H9 (cell line): ENCODE measurements around the gene DLG5. TPM values are rescaled to one million over a fixed set of nuclear protein-coding genes. Genes with fewer than 3 reads are reported as not detected.
A peak's percentile ranks its signal among the peaks of the same experiment; 100 is the strongest.

Source experiments
- DNase-seq: peaks from one replicate; pipeline ENCODE4 v3.0.0-alpha.2; 2017
- H2AFZ ChIP-seq: one replicate; pipeline ENCODE4 v1.6.1; 2013; ENCODE audit warnings: mild to moderate bottlenecking, low read length, control low read depth, moderate library complexity
- H2AK5ac ChIP-seq: 2 replicates; pipeline ENCODE4 v1.6.1; 2013; ENCODE audit warnings: low read length, control low read depth, mixed read lengths; ENCODE audit not compliant: insufficient read length
- H2BK120ac ChIP-seq: one replicate; pipeline ENCODE4 v1.6.1; 2013; ENCODE audit warnings: low read depth, mild to moderate bottlenecking, low read length, control low read depth, inconsistent platforms; ENCODE audit not compliant: poor library complexity, severe bottlenecking
- H2BK12ac ChIP-seq: 2 replicates; pipeline ENCODE4 v1.6.1; 2013; ENCODE audit warnings: low read length, control low read depth, mixed read lengths, low read depth; ENCODE audit not compliant: insufficient read length
- H2BK15ac ChIP-seq: 2 replicates; pipeline ENCODE4 v1.6.1; 2013; ENCODE audit warnings: low read depth, low read length, control low read depth
- H2BK20ac ChIP-seq: one replicate; pipeline ENCODE4 v1.6.1; 2013; ENCODE audit warnings: low read depth, mild to moderate bottlenecking, low read length, control low read depth, inconsistent platforms; ENCODE audit not compliant: poor library complexity, severe bottlenecking
- H2BK5ac ChIP-seq: 2 replicates; pipeline ENCODE4 v1.6.1; 2013; ENCODE audit warnings: low read length, control low read depth, mixed read lengths; ENCODE audit not compliant: insufficient read length
- H3K14ac ChIP-seq: 2 replicates; pipeline ENCODE4 v1.6.1; 2013; ENCODE audit warnings: low read length, control low read depth; ENCODE audit not compliant: insufficient read depth
- H3K18ac ChIP-seq: 2 replicates; pipeline ENCODE4 v1.6.1; 2013; ENCODE audit warnings: low read depth, mild to moderate bottlenecking, mixed read lengths, low read length, control low read depth; ENCODE audit not compliant: insufficient read length
- H3K23ac ChIP-seq: 2 replicates; pipeline ENCODE4 v1.6.1; 2013; ENCODE audit warnings: low read length, control low read depth, mixed read lengths, low read depth; ENCODE audit not compliant: insufficient read length
- H3K23me2 ChIP-seq: 2 replicates; pipeline ENCODE4 v1.6.1; 2013; ENCODE audit warnings: low read depth, mild to moderate bottlenecking, mixed read lengths, low read length, control low read depth; ENCODE audit not compliant: insufficient read length, poor library complexity, severe bottlenecking
- H3K27ac ChIP-seq: 2 replicates; pipeline ENCODE4 v1.5.1; 2013; ENCODE audit warnings: low read length, control low read depth, mixed read lengths, low read depth; ENCODE audit not compliant: insufficient read length
- H3K27me3 ChIP-seq: 2 replicates; pipeline ENCODE4 v1.6.1; 2013; ENCODE audit warnings: low read length, control low read depth, inconsistent platforms; ENCODE audit not compliant: insufficient read depth
- H3K4ac ChIP-seq: 2 replicates; pipeline ENCODE4 v1.6.1; 2013; ENCODE audit warnings: low read depth, mild to moderate bottlenecking, control low read depth, inconsistent platforms, low read length, moderate library complexity
- H3K4me1 ChIP-seq: 2 replicates; pipeline ENCODE4 v1.6.1; 2013; ENCODE audit warnings: low read length, control low read depth, inconsistent platforms; ENCODE audit not compliant: insufficient read depth
- H3K4me2 ChIP-seq: 2 replicates; pipeline ENCODE4 v1.6.1; 2013; ENCODE audit warnings: low read length, control low read depth, mixed read lengths; ENCODE audit not compliant: insufficient read length, insufficient read depth
- H3K56ac ChIP-seq: 2 replicates; pipeline ENCODE4 v1.6.1; 2013; ENCODE audit warnings: low read depth, mild to moderate bottlenecking, mixed read lengths, low read length, control low read depth; ENCODE audit not compliant: insufficient read length
- H3K79me1 ChIP-seq: 2 replicates; pipeline ENCODE4 v1.6.1; 2013; ENCODE audit warnings: low read depth, mild to moderate bottlenecking, moderate library complexity, low read length, control low read depth, inconsistent platforms; ENCODE audit not compliant: insufficient read depth, poor library complexity, severe bottlenecking
- H3K79me2 ChIP-seq: 2 replicates; pipeline ENCODE4 v1.6.1; 2013; ENCODE audit warnings: low read length, control low read depth, inconsistent platforms; ENCODE audit not compliant: insufficient read depth
- H3K9ac ChIP-seq: 2 replicates; pipeline ENCODE4 v1.6.1; 2013; ENCODE audit warnings: low read length, control low read depth, mixed read lengths; ENCODE audit not compliant: insufficient read length; ENCODE audit errors: extremely low read depth
- H3K9me3 ChIP-seq: one replicate; pipeline ENCODE4 v1.6.1; 2013; ENCODE audit warnings: low read depth, low read length, inconsistent platforms; ENCODE audit not compliant: control insufficient read depth
- H3T11ph ChIP-seq: one replicate; pipeline ENCODE4 v1.6.1; 2013; ENCODE audit warnings: mild to moderate bottlenecking, low read length, control low read depth, inconsistent platforms
- H4K20me1 ChIP-seq: one replicate; pipeline ENCODE4 v1.6.1; 2013; ENCODE audit not compliant: control insufficient read depth, insufficient read length, insufficient read depth
- H4K5ac ChIP-seq: 2 replicates; pipeline ENCODE4 v1.6.1; 2013; ENCODE audit warnings: low read depth, mild to moderate bottlenecking, mixed read lengths, low read length, control low read depth; ENCODE audit not compliant: insufficient read length
- H4K8ac ChIP-seq: replicated peaks from 2 replicates; pipeline ENCODE4 v1.6.1; 2013; ENCODE audit warnings: low read length, control low read depth, mixed read lengths, low read depth; ENCODE audit not compliant: insufficient read length
- H4K91ac ChIP-seq: 2 replicates; pipeline ENCODE4 v1.6.1; 2013; ENCODE audit warnings: low read depth, mild to moderate bottlenecking, moderate library complexity, mixed read lengths, low read length, control low read depth; ENCODE audit not compliant: insufficient read length
- H3K27ac Mint-ChIP-seq, 3 experiments: 2 replicates in 2 of 3; 3 replicates in 1 of 3; pipeline ENCODE4 v1.8.0; 2020 to 2021; ENCODE audit warnings: mixed read lengths in 3 of 3, mild to moderate bottlenecking in 1 of 3, moderate library complexity in 1 of 3
- H3K27me3 Mint-ChIP-seq: 2 replicates; pipeline ENCODE4 v1.8.0; 2021; ENCODE audit warnings: low read depth, mild to moderate bottlenecking, moderate library complexity, mixed read lengths
- H3K36me3 Mint-ChIP-seq, 3 experiments: 2 replicates in 2 of 3; 3 replicates in 1 of 3; pipeline ENCODE4 v1.8.0; 2020 to 2021; ENCODE audit warnings: low read depth in 3 of 3, mixed read lengths in 3 of 3; ENCODE audit not compliant: insufficient read depth in 1 of 3
- H3K4me1 Mint-ChIP-seq, 2 experiments: 2 replicates each; pipeline ENCODE4 v1.8.0; 2020; ENCODE audit warnings: mixed read lengths in 2 of 2
- H3K4me3 Mint-ChIP-seq, 2 experiments: 2 replicates in 1 of 2; 3 replicates in 1 of 2; pipeline ENCODE4 v1.8.0; 2020 to 2021; ENCODE audit warnings: mild to moderate bottlenecking in 2 of 2, mixed read lengths in 2 of 2, moderate library complexity in 1 of 2
- H3K9me3 Mint-ChIP-seq, 2 experiments: 2 replicates in 1 of 2; 3 replicates in 1 of 2; pipeline ENCODE4 v1.8.0; 2020; ENCODE audit warnings: mild to moderate bottlenecking in 2 of 2, mixed read lengths in 2 of 2, moderate library complexity in 1 of 2
- CTCF ChIP-seq: fragments of 200-600 bp; sonication (generic); conservative IDR thresholded peaks from 3 replicates; pipeline ENCODE4 v1.8.0; 2021; ENCODE audit warnings: antibody characterized with exemption, mild to moderate bottlenecking
- WGBS: extraction: QIAGEN DNeasy Blood & Tissue Kit; methylation state at CpG from one replicate; pipeline ENCODE4 v1.1.7; 2013; ENCODE audit warnings: missing lambda C conversion rate, low lambda C conversion rate, mixed read lengths; ENCODE audit not compliant: insufficient read length; ENCODE audit errors: extremely low coverage; 5-methylcytosine and 5-hydroxymethylcytosine counted together
- total RNA-seq: library from RNA; stranded (reverse); gene quantifications from 2 replicates; pipeline ENCODE4 v1.2.1, GENCODE V29; 2021

DLG5 gene
- total RNA-seq, 1 experiment from 2014 or later, result 67.4 TPM

GRCh38 chr10:77800738-77801266, 125.8 kb downstream of the DLG5 start:
- Mint-ChIP-seq H3K4me1 (peaks cover 28 to 36% of the 10 kb centered on the region in 2 experiments), H3K36me3 (peaks cover 34 to 76% (median 54%) of the 10 kb centered on the region in 3 experiments; a peak in 6 of 7 replicates), H3K27ac (peak overlapping the region in 2 of 3 experiments; percentile 23 to 81; a peak in 3 of 7 replicates), H3K9me3 (no peaks in the 10 kb centered on the region), H3K27me3 (no peaks in the 10 kb centered on the region), H3K4me3 (no peak overlapping the region)
- Histone ChIP-seq H3K4me2 (no peak overlapping the region), H2BK20ac (no peak overlapping the region), H3K4me1 (peaks cover 11% of the 10 kb centered on the region), H2AK5ac (no peak overlapping the region), H2BK5ac (no peak overlapping the region), H3K56ac (no peak overlapping the region), H2BK12ac (no peak overlapping the region), H3K23ac (no peak overlapping the region), H4K91ac (no peak overlapping the region), H3K9me3 (no peaks in the 10 kb centered on the region), H3K18ac (no peak overlapping the region), H3K79me1 (no peaks in the 10 kb centered on the region), H3K79me2 (no peaks in the 10 kb centered on the region), H3K14ac (no peak overlapping the region), H3K23me2 (no peaks in the 10 kb centered on the region), H2AFZ (no peak overlapping the region), H2BK15ac (no peak overlapping the region), H3K27me3 (no peaks in the 10 kb centered on the region), H3K27ac (no peak overlapping the region), H3T11ph (no peak overlapping the region), H4K5ac (no peak overlapping the region), H2BK120ac (no peak overlapping the region), H4K8ac (no peak overlapping the region), H3K4ac (no peak overlapping the region), H3K9ac (no peak overlapping the region), H4K20me1 (no peaks in the 10 kb centered on the region)
- TF ChIP-seq CTCF, result no peak
- no peak for DNase-seq
- WGBS, result no CpG with 5 or more reads among the region's 5 CpGs
